NCI-H128 (cell line): ENCODE measurements around the gene MPLKIP.
"Not testable (repeated sequence)": the region's sequence is repeated elsewhere in the genome, so short reads cannot be mapped to it uniquely, and the experiment has no call there.

Experiments
- DNase-seq: peaks from one replicate; lab custom pipeline; 2025; ENCODE audit not compliant: unreplicated experiment; lab: John Stamatoyannopoulos, UW

MPLKIP gene

GRCh38 chr7:40133561-40134427 lies 628 bp downstream of the MPLKIP start:
- DNase-seq, result no peak

- DNase-seq, result no peak
Observed at GRCh38 chr7:40122940-40123254, 11.5 kb downstream of the MPLKIP start.

GRCh38 chr7:40122100-40122939 lies 12.1 kb downstream of the MPLKIP start:
- DNase-seq, result not testable (repeated sequence)

- no peak for DNase-seq
Observed at GRCh38 chr7:40120020-40120419, 14.4 kb downstream of the MPLKIP start.

GRCh38 chr7:40118201-40118600 lies 16.2 kb downstream of the MPLKIP start:
- DNase-seq, result not testable (repeated sequence)

- DNase-seq, result not testable (repeated sequence)
Observed at GRCh38 chr7:40117199-40117598, 17.2 kb downstream of the MPLKIP start.

- no peak for DNase-seq
Observed at GRCh38 chr7:40115936-40116335, 18.5 kb downstream of the MPLKIP start.

- DNase-seq, result no peak
Observed at GRCh38 chr7:40105879-40106473, 28.4 kb downstream of the MPLKIP start.

- DNase-seq, result no peak
Observed at GRCh38 chr7:40102897-40103296, 31.5 kb downstream of the MPLKIP start.

- no peak for DNase-seq
Observed at GRCh38 chr7:40101201-40101600, 33.2 kb downstream of the MPLKIP start.

GRCh38 chr7:40099837-40100236 lies 34.6 kb downstream of the MPLKIP start:
- no peak for DNase-seq

- no peak for DNase-seq
Observed at GRCh38 chr7:40098810-40099209, 35.6 kb downstream of the MPLKIP start.

GRCh38 chr7:40097728-40098127 lies 36.7 kb downstream of the MPLKIP start:
- no peak for DNase-seq

GRCh38 chr7:40095695-40096327 lies 38.6 kb downstream of the MPLKIP start:
- DNase-seq, result no peak

- DNase-seq, result no peak
Observed at GRCh38 chr7:40095230-40095629, 39.2 kb downstream of the MPLKIP start.

GRCh38 chr7:40093631-40094350 lies 40.6 kb downstream of the MPLKIP start:
- DNase-seq, result no peak

GRCh38 chr7:40092182-40092581 lies 42.2 kb downstream of the MPLKIP start:
- no peak for DNase-seq

GRCh38 chr7:40077849-40078248 lies 56.6 kb downstream of the MPLKIP start:
- DNase-seq, result no peak
